CD4-positive, alpha-beta T cell treated with Interleukin-12 subunit alpha and Interleukin-12 subunit beta, for 1 hour (primary cell): ENCODE data around the gene XYLT1.
A peak's percentile ranks its signal among the peaks of the same experiment; 100 is the strongest.
"Not testable (repeated sequence)": the region's sequence is repeated elsewhere in the genome, so short reads cannot be mapped to it uniquely, and the experiment has no call there.

Source experiments
- DNase-seq: peaks from one replicate; pipeline ENCODE4 v3.0.0-alpha.2; 2020

XYLT1 gene

DNA sequence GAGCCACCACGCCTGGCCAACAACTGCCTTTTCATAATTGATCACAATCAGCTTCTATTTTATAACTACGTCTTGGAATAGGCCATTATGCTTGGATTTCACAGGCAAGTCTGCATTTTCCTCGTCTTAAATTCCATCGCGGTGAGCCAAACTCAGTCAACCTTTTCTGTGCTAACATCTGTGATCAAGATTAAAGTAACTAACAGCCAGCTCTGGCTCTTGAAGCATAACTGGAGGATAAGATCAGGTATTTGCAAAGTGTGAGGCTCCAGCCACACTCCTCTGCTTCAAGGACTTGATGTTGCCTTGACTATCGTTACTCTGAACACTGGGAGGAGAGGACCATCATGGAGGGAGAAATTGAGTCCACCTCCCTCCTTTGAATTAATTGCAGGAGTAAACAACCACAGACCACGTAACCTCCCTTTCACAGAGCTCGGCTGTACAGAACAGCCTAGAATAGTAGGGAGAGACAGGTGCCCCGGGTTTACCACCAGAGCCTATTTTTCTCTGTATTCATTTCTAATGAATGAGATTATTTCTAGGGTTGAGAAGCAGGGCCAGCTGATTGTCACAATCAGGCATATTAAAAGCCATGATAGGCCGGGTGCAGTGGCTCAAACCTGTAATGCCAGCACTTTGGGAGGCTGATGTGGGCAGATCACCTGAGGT, 143.0 kb downstream of the XYLT1 start:
- no peak for DNase-seq

DNA sequence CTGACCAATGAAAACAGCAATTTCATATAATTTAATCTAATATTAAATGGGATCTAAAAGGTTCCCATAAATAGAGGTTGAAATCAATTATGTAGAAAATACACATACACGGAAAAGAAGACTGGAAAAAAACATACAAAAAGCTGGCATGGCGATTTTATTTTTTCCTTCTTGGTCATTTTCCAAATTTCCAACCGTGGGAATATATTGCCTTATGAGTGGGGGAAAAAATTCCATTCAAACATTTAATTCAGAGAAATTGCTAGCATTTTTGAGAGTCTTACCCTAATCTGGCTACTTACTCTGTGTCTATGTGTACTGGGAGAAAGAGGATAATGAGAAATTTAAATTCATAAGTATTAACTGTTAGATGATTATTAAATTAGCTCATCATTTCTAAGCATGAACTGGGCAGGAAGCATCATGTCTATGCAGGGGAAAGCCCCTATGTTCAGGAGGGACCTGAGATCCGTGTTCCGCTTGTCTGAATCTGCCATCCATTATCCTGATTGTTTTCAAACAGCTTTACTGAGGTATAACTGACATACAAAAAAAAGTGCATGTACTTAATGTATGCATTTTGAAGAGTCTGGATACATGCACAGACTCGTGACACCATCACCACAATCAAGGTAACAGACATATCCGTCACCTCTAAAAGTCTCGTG, 145.2 kb downstream of the XYLT1 start:
- no peak for DNase-seq

- no peak for DNase-seq
Observed at GRCh38 chr16:17324451-17324850, 146.3 kb downstream of the XYLT1 start.

DNA sequence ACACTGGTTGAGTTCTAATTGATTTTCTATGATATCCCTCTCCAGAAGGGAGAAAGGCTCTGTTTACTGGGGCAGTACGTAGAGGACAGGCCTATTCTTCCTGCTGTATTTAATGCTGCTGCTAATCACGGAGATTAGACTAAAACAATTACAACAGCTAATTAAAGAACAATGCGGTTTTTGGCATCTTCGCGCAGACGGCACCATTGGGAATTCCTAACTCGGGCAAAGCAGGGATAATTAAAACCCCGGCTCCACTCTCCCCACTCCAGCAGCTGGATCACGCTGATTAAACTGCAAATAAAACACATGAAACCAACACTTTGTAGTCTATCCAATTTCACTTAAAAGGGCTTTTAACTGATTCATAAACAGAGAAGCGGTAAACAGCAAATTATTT, 147.6 kb downstream of the XYLT1 start:
- no peak for DNase-seq

DNA sequence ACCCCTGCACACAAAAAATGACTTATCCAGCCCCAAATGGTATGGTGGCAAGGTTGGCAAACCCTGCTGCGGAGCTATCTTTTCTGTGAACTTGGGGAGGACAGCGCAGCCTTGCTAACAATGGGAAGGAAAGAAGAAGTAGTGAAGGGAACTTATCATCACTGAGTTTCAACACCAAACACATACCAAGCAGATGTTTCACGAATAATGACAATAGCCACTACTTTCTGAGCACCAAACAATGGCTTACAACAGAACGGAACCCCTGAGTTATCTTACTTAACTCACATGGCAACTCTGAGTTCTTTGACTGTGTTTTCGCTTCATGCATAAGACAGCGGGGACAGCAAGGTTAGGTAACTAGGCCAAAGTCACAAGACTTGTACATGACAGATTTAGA, 148.9 kb downstream of the XYLT1 start:
- no peak for DNase-seq

DNA sequence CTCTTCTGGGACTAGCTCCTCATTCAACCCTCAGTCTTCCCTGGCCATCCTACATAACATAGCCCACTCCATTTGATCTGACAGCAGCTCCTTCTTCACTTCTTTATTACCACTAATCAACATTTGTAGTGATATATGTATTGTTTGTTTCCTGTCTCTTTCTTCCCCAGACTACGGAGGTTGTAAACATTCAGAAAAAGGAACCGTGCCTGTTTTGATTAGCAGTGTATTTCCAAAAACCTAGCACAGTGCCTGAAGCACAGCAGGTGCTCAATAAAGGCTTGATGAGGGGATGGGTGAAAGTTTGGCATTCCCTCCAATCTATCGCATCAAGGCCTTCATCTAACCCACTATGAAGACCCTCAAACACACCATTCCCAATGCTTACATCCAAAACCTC, 150.8 kb downstream of the XYLT1 start:
- no peak for DNase-seq

GRCh38 chr16:17318238-17318637, 152.5 kb downstream of the XYLT1 start:
- DNase-seq: no peak

GRCh38 chr16:17316005-17316404, 154.8 kb downstream of the XYLT1 start:
- no peak for DNase-seq

- no peak for DNase-seq
Observed at GRCh38 chr16:17313793-17314547, 156.8 kb downstream of the XYLT1 start.

- DNase-seq: no peak
Observed at GRCh38 chr16:17313085-17313611, 157.6 kb downstream of the XYLT1 start.

GRCh38 chr16:17312094-17312710, 158.6 kb downstream of the XYLT1 start:
- DNase-seq: no peak

GRCh38 chr16:17311333-17312093, 159.2 kb downstream of the XYLT1 start:
- no peak for DNase-seq

DNA sequence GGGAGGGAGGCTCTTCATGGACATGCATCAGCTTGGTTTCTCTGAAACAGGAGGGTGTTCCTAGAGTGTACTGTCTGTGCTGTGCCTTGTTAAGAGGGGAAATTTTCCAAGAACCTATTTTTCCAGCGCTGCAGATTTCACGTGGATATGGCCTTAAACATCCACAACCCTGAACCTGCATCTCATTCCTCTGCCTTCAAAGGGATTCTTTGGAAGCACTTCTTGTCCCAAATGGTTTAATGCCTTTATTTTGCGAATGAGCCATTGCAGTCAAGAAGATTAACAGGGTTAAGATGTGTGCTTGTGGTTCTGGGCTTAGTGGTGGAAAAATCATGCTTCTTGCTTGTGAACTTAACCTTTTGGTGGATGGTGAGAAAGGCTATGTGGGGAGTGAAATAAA, 161.2 kb downstream of the XYLT1 start:
- no peak for DNase-seq

DNA sequence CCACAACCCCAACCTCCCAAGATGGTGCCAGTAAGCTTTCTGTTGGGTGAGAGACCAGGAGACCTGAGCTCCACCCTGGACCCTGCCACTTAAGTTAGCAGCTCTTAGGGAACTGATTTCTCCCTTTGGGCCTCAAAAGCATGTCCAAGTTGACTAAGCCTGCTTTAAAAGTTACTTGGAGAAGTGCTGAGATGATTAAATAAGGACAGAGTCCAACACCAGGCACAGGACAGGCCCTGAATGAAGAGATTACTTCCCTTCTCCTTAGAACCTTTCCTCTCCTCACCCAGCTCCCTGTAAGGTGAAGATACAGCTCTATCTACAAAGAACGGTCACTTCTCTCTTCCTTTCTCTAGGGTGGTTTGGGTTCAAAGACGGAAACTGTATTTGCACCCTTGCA, 162.6 kb downstream of the XYLT1 start:
- no peak for DNase-seq

DNA sequence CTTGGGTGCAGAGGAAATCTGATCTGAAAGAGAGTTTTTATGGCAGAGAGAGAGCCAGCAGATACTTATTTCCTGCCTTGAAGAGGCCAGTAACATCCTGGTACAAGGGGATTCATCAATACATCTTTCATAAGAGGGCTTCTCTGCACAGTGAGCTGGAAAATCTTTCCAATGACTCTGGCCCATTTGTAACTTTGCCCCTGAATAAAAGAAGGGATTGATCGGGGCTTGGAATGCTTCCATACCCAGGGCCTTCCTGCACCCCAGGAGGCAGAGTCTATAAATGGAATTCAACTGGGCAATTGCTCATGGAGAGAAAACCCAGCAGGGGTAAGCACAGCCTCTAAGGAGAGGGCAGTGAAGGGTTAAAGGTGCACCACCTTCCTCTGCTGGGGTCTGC, 163.3 kb downstream of the XYLT1 start:
- DNase-seq: no peak

GRCh38 chr16:17306745-17307144, 164.0 kb downstream of the XYLT1 start:
- DNase-seq: no peak

DNA sequence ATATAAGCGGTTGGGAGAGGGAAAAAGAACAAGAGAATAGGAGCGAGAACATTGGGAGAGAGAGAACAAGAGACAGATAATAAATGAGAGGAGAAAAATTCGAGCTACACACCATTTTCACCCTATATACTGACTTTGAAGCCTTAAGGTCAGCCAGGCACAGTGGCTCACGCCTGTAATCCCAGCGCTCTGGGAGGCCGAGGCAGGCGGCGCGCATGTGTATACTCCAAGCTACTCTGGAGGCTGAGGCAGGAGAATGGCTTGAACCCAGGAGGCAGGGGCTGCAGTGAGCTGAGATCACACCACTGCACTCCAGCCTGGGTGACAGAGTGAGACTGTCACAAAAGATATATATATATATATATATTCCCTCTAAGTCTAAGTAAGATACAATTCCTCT, 164.5 kb downstream of the XYLT1 start:
- DNase-seq: not testable (repeated sequence)

- DNase-seq: peak; percentile 19
Observed at GRCh38 chr16:17305694-17306093, 165.1 kb downstream of the XYLT1 start.

DNA sequence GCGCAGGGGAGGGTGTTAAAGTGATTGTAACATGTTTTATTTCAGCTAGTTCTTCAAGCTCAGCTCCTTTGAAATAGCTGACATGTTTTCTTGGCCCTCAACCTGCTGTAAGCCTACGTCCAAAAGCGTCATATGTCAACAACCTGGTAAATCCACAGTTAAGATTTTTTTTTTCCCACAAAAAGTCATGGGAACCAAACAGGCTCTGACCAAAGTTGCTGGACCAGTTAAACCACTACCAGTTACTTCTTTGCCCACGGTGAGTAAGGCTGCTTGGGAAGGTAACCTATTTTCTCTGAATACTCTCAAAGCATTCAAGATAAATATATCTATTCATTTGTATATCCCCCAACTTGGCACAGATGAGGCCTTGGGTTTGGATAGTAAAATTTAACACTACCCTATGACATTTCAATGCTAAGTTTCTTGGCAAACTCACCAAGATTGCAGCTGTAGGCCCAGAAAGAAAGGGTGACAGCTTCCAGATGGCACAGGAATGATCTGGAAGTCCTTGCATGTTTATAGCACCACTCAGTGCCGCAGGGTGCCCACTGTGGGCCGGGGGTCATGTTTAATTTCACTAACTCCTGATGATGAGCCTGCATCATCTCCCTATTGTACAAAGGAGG, 166.2 kb downstream of the XYLT1 start:
- no peak for DNase-seq

GRCh38 chr16:17304106-17304490, 166.7 kb downstream of the XYLT1 start:
- DNase-seq: no peak

DNA sequence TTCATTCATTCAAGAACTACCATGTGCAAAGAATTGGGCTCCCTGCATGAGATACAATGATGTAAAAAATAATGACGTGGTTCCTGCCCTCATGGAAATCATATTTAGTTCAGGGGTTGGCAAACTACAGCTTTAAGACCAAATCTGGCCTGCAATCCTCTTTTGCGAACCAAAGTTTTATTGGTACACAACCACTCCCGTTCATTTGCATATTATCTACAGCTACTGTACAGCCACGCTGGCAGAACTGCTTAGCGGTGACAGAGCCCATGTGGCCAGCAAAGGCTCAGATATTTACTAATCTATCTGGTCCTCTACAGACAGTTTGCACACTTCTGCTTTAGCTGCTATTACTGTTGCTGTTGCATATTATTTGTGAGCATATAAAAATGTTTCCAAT, 167.7 kb downstream of the XYLT1 start:
- no peak for DNase-seq

DNA sequence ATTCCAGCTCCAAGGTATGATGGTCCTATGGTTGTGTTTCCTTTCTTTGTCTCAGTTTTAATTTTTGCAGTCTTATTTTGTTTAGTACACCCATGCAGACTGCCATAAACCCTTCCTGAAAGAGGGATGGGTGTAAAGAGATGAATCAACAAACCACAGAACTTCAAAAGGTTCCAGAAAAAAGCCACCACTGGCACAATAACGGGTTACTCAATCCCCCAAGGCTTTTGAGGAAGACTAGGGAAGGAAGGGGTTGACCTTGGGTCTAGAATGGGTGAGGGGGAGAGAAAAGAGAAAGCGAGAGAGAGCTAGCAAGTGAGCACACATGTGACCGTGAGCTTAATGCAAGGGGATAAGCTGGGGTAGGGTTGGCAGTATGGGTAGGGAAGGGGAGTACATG, 168.1 kb downstream of the XYLT1 start:
- no peak for DNase-seq
